Measurements from ENCODE around the gene CCDC88B.
"Not testable (repeated sequence)": the region's sequence is repeated elsewhere in the genome, so short reads cannot be mapped to it uniquely, and the experiment has no call there.

The CCDC88B gene

DNA sequence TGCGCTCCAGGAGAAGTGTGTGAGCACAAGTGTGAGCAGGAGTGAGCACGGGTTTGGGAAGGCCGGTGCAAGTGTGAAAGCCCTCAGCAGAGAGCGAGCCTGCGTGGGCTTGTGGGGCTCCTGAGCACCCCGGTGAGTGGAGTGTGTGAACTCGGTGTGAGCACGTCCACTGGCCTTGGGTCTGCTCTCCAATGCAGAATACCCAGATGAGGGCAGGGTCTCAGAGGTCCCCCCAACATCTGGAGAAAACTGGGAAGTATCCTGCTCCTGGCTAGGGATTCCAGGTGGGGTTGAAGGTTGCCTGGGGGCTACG, 33.5 kb upstream of the CCDC88B start:
- peak overlapping the region; percentile 95 for H3K9ac ChIP-seq (ENCODE audit: low read length)
- H3K27ac ChIP-seq (ENCODE audit: low read depth, low read length), result peak overlapping the region; percentile 66
- H3K4me2 ChIP-seq (ENCODE audit: low read depth, low read length, poor library complexity, severe bottlenecking), result peak overlapping the region; percentile 69
- peaks cover 42% of the 10 kb centered on the region for H3K79me2 ChIP-seq (ENCODE audit: insufficient read depth, low read length)
- peak overlapping the region; percentile 97 for H3K4me3 ChIP-seq (ENCODE audit: insufficient read depth, low read length, poor library complexity, severe bottlenecking)
- no peaks in the 10 kb centered on the region for H4K20me1 ChIP-seq (ENCODE audit: low read depth, low read length)
- no peaks in the 10 kb centered on the region for H3K27me3 ChIP-seq (ENCODE audit: low read length)
- H3K36me3 ChIP-seq (ENCODE audit: low read length), result no peaks in the 10 kb centered on the region
- TF ChIP-seq CTCF (IDR thresholded peaks at IDR 0.05; ENCODE audit: insufficient read depth, low read length, poor library complexity, severe bottlenecking) (no peak), EZH2phosphoT487 (conservative IDR thresholded peaks at IDR 0.05; ENCODE audit: low read length) (no peak)
- H3K9me2 ChIP-seq (replicated peaks; ENCODE audit: insufficient read depth, low read length), result no peaks in the 10 kb centered on the region
- no peaks in the 10 kb centered on the region for H3K9me3 ChIP-seq (ENCODE audit: insufficient read depth, low read length)
- peaks cover 4% of the 10 kb centered on the region; the same call in 1 of the 2 replicates for H3F3A ChIP-seq (ENCODE audit: insufficient read depth)
- peak overlapping the region; percentile 38 for H2AFZ ChIP-seq (ENCODE audit: low read depth, low read length, severe bottlenecking)

DNA sequence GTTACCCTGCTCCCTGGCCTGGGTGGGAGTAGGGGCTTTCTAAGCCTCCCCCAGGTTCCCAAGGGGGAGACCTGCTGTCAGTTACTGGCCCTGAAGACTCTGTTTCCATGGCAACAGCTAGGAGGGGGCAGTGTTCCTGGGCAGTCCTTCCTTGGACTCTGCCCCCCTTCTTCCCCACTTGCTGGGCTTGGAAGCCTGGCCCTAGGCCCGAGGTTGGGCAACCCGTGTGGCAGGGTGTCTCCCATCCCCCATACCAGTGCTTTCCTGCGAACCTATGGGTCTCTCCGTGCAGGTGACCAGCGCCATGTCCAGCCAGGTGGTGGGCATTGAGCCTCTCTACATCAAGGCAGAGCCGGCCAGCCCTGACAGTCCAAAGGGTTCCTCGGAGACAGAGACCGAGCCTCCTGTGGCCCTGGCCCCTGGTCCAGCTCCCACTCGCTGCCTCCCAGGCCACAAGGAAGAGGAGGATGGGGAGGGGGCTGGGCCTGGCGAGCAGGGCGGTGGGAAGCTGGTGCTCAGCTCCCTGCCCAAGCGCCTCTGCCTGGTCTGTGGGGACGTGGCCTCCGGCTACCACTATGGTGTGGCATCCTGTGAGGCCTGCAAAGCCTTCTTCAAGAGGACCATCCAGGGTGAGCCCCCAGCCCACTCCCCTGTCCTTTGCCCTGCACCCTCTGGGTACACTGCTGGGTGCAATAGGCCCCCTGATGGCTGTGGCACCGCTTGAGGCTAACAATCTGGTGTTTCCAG, 33.0 kb upstream of the CCDC88B start:
- no peaks in the 10 kb centered on the region for H3K9me2 ChIP-seq (replicated peaks; ENCODE audit: insufficient read depth, low read length)
- H3F3A ChIP-seq (ENCODE audit: insufficient read depth), result peaks cover 4% of the 10 kb centered on the region; the same call in 1 of the 2 replicates
- H2AFZ ChIP-seq (ENCODE audit: low read depth, low read length, severe bottlenecking), result no peak overlapping the region
- no peak for TF ChIP-seq CTCF (IDR thresholded peaks at IDR 0.05; ENCODE audit: insufficient read depth, low read length, poor library complexity, severe bottlenecking)
- TF ChIP-seq EZH2phosphoT487 (conservative IDR thresholded peaks at IDR 0.05; ENCODE audit: low read length), result no peak
- peaks cover 42% of the 10 kb centered on the region for H3K79me2 ChIP-seq (ENCODE audit: insufficient read depth, low read length)
- H3K36me3 ChIP-seq (ENCODE audit: low read length), result no peaks in the 10 kb centered on the region
- no peaks in the 10 kb centered on the region for H3K9me3 ChIP-seq (ENCODE audit: insufficient read depth, low read length)
- H3K27me3 ChIP-seq (ENCODE audit: low read length), result no peaks in the 10 kb centered on the region
- H3K27ac ChIP-seq (ENCODE audit: low read depth, low read length), result peak overlapping the region; percentile 66
- H4K20me1 ChIP-seq (ENCODE audit: low read depth, low read length), result no peaks in the 10 kb centered on the region
- peak overlapping the region; percentile 97 for H3K4me3 ChIP-seq (ENCODE audit: insufficient read depth, low read length, poor library complexity, severe bottlenecking)
- peak overlapping the region; percentile 95 for H3K9ac ChIP-seq (ENCODE audit: low read length)
- H3K4me2 ChIP-seq (ENCODE audit: low read depth, low read length, poor library complexity, severe bottlenecking), result peak overlapping the region; percentile 69

GRCh38 chr11:64307795-64308194, 32.2 kb upstream of the CCDC88B start:
- not testable (repeated sequence) for H3K9me3 ChIP-seq (ENCODE audit: insufficient read depth, low read length); H3K36me3 ChIP-seq (ENCODE audit: low read length); H3K9me2 ChIP-seq (replicated peaks; ENCODE audit: insufficient read depth, low read length); H2AFZ ChIP-seq (ENCODE audit: low read depth, low read length, severe bottlenecking); H3K4me3 ChIP-seq (ENCODE audit: insufficient read depth, low read length, poor library complexity, severe bottlenecking); H3K27me3 ChIP-seq (ENCODE audit: low read length); H3K27ac ChIP-seq (ENCODE audit: low read depth, low read length); H3K9ac ChIP-seq (ENCODE audit: low read length); H3F3A ChIP-seq (ENCODE audit: insufficient read depth); H4K20me1 ChIP-seq (ENCODE audit: low read depth, low read length)
- Histone ChIP-seq H3K79me2 (ENCODE audit: insufficient read depth, low read length) (peaks cover 46% of the 10 kb centered on the region), H3K4me2 (ENCODE audit: low read depth, low read length, poor library complexity, severe bottlenecking) (peak overlapping the region; percentile 69)

DNA sequence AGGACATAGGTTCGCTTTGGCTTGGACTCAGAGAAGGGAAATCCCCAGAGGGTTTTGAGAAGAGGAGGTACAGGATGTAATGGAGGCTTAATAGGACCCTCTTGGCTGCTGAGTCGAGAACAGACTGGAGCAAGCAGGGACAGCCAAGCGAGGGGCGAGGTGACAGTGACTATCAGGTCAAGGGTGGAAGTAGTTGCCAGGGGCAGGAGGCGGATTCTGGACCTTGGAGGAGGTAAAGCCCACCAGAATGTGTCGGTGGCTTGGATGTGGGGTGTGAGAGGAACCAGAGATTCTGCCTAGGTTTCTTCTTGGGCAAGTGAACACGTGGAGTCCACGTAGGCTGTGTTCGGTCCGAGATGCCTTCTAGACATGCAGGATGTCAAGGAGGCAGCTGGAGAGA, 27.1 kb upstream of the CCDC88B start:
- Histone ChIP-seq H3F3A (ENCODE audit: insufficient read depth) (peaks cover 24% of the 10 kb centered on the region), H3K27ac (ENCODE audit: low read depth, low read length) (no peak overlapping the region), H4K20me1 (ENCODE audit: low read depth, low read length) (no peaks in the 10 kb centered on the region; the same call in 1 of the 2 replicates), H3K36me3 (ENCODE audit: low read length) (no peaks in the 10 kb centered on the region), H3K9me2 (replicated peaks; ENCODE audit: insufficient read depth, low read length) (no peaks in the 10 kb centered on the region), H3K4me2 (ENCODE audit: low read depth, low read length, poor library complexity, severe bottlenecking) (no peak overlapping the region), H3K27me3 (ENCODE audit: low read length) (no peaks in the 10 kb centered on the region), H3K9ac (ENCODE audit: low read length) (no peak overlapping the region), H3K79me2 (ENCODE audit: insufficient read depth, low read length) (peaks cover 34% of the 10 kb centered on the region), H3K9me3 (ENCODE audit: insufficient read depth, low read length) (no peaks in the 10 kb centered on the region), H3K4me3 (ENCODE audit: insufficient read depth, low read length, poor library complexity, severe bottlenecking) (no peak overlapping the region), H2AFZ (ENCODE audit: low read depth, low read length, severe bottlenecking) (no peak overlapping the region)
- no peak for TF ChIP-seq CTCF (IDR thresholded peaks at IDR 0.05; ENCODE audit: insufficient read depth, low read length, poor library complexity, severe bottlenecking)
- no peak for TF ChIP-seq EZH2phosphoT487 (conservative IDR thresholded peaks at IDR 0.05; ENCODE audit: low read length)

Data from SU-DHL-6 (cell line).